ENCODE measurements around the gene FADS3.
"Not testable (repeated sequence)": the region's sequence is repeated elsewhere in the genome, so short reads cannot be mapped to it uniquely, and the experiment has no call there.

The FADS3 gene

GRCh38 chr11:61897387-61898246, 6.3 kb upstream of the FADS3 start:
- DNase-seq, result peak; percentile 41

- DNase-seq, result no peak
These were observed 5.5 kb upstream of the FADS3 start for GRCh38 chr11:61896665-61897386.

GRCh38 chr11:61895718-61896059, 4.3 kb upstream of the FADS3 start:
- no peak for DNase-seq

GRCh38 chr11:61895046-61895717, 3.8 kb upstream of the FADS3 start:
- no peak for DNase-seq

GRCh38 chr11:61893981-61894380, 2.6 kb upstream of the FADS3 start:
- no peak for DNase-seq

GRCh38 chr11:61892085-61892370, 683 bp upstream of the FADS3 start:
- no peak for DNase-seq

DNA sequence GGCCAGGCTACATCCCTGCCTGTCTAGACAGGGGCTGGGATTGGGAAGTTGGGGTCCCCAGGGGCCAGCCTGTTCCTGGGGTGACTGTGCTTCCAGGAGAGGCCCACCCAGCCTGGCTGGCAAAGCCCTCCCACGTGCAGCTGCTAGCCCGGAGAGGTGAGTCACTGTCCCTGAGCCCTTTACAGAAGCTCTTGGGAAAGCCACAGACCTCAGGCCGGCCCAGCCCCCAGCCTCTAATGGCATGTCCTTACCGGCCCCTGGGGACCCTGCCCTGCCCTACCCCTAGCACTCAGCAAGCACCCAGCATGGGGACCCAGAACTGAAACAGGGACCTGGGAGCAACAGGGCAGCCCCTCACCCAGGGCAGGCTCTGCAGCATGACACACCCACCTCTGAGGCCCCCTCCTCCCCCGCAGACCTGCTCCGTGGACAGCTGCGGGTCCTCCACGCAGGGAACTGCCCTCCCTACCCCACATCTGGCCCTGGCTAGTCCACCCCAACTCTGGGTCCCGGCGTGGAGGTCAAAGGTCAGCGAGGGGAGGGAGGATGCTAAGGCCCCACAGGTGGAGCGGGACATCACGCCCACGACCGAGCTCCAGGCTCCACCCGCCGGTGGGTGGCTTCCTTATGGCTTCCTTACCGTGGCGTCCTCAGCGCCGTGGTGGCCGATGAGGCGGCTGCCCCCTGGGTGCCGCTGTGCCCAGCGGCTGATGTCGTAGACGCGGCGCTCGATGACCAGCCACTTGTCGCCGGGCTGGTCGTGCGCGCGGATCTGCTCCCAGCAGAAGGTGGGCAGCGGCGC, 615 bp downstream of the FADS3 start:
- DNase-seq, result no peak

- DNase-seq, result no peak
These were observed 1.5 kb downstream of the FADS3 start for GRCh38 chr11:61889831-61890230.

DNA sequence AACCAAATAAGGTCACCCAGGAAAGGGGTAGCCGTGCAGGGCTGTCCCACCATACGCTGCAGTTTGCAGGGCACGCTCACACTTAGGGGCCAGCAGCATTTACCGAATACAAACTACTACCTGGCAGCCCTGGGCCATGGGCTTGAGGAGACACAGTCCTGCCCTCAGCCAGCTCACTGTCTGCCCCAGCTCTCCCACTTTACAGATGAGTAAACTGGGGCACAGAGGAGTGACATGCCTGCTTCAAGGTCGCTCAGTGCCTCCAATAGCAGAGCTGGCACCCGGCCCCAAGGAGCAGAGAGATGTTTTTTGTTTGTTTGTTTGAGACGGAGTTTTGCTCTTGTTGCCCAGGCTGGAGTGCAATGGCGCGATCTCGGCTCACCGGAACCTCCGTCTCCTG, 2.8 kb downstream of the FADS3 start:
- DNase-seq, result no peak

GRCh38 chr11:61887839-61888494, 3.4 kb downstream of the FADS3 start:
- no peak for DNase-seq

- DNase-seq, result no peak
These were observed 4.7 kb downstream of the FADS3 start for GRCh38 chr11:61886643-61887042.

DNA sequence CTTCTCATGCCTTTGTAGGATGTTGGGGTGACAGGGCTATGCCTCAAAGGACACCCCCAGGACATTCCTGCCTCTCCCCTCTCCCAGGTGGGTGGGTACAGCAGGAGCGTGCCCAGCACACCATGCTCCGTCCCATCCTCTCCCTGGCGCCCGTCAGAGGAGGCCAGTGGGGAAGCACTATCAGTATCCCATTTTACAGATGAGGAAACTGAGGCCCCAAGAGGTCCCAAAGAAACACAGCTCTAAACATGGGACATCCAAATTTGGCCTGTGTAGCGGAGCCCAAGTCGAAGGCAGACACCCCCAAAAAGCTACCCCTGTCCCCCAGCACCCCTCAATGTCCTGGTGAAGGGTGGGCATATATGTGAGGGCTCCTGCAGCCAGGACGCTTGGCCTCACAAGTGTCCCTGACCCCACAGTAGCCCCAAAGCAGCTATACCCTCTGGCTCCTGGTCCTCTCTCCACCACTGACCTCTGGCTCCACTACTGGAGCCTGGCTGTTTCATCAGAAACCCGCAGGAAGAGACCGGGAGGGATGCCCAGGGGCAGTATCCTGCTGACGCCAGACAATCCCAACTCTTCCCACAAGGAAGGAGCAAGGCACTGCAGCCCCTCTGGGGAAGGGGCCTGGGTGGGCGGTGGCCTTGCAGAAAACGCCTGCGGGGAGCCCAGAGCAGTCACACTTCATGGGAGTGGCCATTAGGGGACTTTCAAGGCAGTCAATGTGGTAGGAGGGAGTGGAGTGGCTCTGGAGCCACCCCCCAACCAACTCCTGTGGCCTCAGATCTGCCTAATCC, 5.4 kb downstream of the FADS3 start:
- no peak for DNase-seq

DNA sequence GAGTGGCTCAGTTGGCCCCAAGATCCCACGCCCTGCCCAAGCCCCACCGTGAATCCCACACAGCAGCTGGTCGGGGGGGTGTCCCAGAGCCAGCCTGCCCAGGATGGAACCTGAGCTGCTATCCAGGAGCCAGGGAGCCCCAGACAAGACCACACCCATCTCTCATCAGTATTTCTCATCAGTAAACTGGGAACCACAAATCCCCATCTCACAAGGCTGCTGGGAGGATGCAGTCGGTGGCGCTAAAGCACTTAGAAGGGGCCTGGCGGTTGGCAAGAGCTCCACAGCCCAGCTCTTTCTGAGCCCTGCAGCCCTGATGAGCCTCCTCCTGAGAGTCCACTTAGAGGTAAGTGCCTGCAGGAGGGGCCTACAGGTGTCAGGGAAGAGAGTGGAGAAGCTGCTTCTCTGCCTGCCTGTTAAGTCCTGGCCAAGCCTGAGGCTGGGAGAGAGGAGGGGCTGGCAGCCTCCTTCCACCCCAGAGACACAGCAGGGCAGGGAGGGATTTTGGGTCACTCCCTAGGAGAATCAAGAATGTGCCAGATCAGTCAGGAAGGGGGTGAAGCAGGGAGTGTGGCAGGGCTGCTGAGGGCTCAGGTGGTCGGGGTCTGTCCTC, 6.1 kb downstream of the FADS3 start:
- DNase-seq, result no peak

DNA sequence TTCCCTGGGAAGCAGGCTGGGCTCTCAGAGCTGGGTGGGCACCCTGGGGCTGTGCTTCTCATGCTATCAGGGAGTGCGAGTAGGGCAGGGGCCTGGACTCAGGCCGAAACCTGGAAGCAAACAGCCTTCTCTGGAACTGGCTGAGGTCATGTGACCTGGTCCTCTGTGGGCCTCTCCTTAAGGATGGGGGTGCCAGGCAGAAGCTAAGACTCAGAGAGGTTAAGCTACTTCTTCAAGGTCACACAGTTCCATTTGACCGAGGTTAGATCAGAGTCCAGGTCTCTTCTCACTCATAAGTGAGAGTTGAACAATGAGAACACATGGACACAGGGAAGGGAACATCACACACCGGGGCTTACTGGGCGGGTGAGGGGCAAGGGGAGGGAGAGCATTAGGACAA, 7.4 kb downstream of the FADS3 start:
- no peak for DNase-seq

GRCh38 chr11:61883327-61883726, 8.0 kb downstream of the FADS3 start:
- DNase-seq, result no peak

DNA sequence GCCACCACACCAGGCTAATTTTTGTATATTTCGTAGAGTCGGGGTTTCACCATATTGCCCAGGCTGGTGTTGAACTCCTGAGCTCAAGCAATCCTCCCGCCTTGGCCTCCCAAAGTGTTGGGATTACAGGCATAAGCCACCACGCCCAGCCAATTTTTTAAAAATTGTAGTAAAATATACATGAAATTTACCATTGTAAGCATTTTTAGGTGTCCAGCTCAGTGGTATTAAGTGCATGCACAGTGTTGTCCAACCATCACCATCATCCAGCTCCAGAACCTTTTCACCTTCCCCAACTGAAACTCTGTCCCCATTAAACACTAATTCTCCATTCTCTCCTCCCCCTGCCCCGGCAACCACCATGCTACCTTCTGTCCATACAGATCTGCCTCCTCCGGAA, 8.5 kb downstream of the FADS3 start:
- no peak for DNase-seq

GRCh38 chr11:61882267-61882666, 9.1 kb downstream of the FADS3 start:
- not testable (repeated sequence) for DNase-seq

DNA sequence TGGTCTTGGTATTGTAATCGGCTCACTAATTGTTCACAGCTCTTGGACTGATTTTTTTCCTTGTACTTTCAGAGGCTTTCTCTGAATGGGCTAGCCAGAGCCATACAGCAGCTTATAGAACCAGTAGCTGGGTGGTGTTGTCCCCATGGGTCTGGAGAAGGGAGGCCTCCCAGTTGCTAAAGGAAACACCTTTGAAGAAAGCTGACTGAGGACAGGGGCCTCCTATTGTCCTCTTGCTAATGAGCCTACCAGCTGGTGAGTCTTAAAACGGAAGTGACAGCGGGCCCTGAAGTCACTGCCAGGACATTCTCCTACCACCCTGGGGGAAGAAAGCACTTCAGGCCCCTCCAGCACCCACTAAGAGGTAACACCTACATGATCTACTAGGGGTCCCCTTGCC, 9.9 kb downstream of the FADS3 start:
- no peak for DNase-seq

DNA sequence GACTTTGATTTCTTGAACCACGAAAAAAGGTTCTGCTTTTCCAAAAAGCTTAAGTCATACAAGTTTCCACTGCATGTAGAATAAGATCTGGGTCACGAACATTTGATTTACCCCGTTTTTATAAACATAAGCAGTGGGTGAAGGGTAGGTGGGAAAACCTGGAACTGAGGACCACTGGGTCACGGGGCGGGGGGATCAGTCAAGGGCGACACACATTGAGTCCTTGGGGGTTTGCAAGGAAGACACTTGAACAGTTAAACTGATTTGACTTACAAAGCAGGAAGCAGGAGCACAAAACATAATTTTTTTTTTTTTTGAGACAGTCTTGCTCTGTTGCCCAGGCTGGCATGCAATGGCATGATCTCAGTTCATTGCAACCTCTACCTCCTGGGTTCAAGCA, 10.9 kb downstream of the FADS3 start:
- no peak for DNase-seq

- no peak for DNase-seq
These were observed 11.3 kb downstream of the FADS3 start for GRCh38 chr11:61880031-61880430.

- no peak for DNase-seq
These were observed 12.2 kb downstream of the FADS3 start for GRCh38 chr11:61879152-61879551.

All from NCI-H2029 (cell line).